H1 (cell line): ENCODE measurements around the gene SAMM50. TPM values are rescaled to one million over a fixed set of nuclear protein-coding genes. Genes with fewer than 3 reads are reported as not detected.

Source experiments
- CHD7 ChIP-seq: fragments of 300-600 bp; sonication (generic); IDR thresholded peaks from 2 replicates; pipeline ENCODE4 v1.7.1; 2012; ENCODE audit warnings: low read length, moderate library complexity, mild to moderate bottlenecking, inconsistent platforms; ENCODE audit not compliant: insufficient replicate concordance
- polyA plus RNA-seq, 7 experiments: library from polyadenylated mRNA; depleted of rRNA in 3 of 7; stranded (reverse) in 5 of 7; unstranded in 2 of 7; fragments of >200 nt in 5 of 7; fragments of 200-250 nt in 2 of 7; gene quantifications; 1 replicate in 5 of 7; 2 replicates in 1 of 7; 4 replicates in 1 of 7; pipeline versions ENCODE4 v1.2.1 to v1.2.3, GENCODE V29; 2011 to 2013; ENCODE audit warnings: missing spikeins in 2 of 7, mixed read lengths in 2 of 7
- total RNA-seq: library from RNA; stranded (reverse); fragmentation: NEBNext Ultra II Directional; extraction: Animal tissue kit (Norgen Biotek cat#: 25700); gene quantifications from 2 replicates; pipeline ENCODE4 v1.2.1, GENCODE V29; 2021

The SAMM50 gene
- total and polyA plus RNA-seq, 2 of the 8 experiments (the other 6 are each of a cell fraction or from before 2014, with no cell fraction given), result 45.4 to 70.3 TPM

- TF ChIP-seq CHD7, result no peak
Measured at GRCh38 chr22:43941449-43941848, 13.8 kb upstream of the SAMM50 start (continued).
